ENCODE measurements around the gene PMIS2.
A peak's percentile ranks its signal among the peaks of the same experiment; 100 is the strongest.

The PMIS2 gene

GRCh38 chr19:35619290-35619923 is 33.4 kb downstream of the PMIS2 start:
- POLR2A ChIA-PET = interaction anchor here (0.6 to 2.1 kb wide), 5 partner anchors 9 to 266 kb away, joined by 3 to 5 read pairs (median 4); partner anchors contain the start of genes COX6B1 and RBM42

More at GRCh38 chr19:35619290-35619923, 33.4 kb downstream of the PMIS2 start:
- Histone ChIP-seq H3K4me1 (ENCODE audit: control insufficient read depth, insufficient read depth, low read length) (no peaks in the 10 kb centered on the region), H3K9me3 (ENCODE audit: control insufficient read depth, insufficient read depth, low read depth, low read length) (no peaks in the 10 kb centered on the region), H3K27ac (ENCODE audit: extremely low read depth, low read depth, low read length) (0 out of 2 replicates have a peak overlapping the region, but pooled peaks have one; percentile 4), H3K4me3 (ENCODE audit: low read depth, low read length) (no peak overlapping the region), H3K36me3 (ENCODE audit: control insufficient read depth in 2 of 2, insufficient read depth in 1 of 2, low read length in 2 of 2) (peaks cover 92 to 97% of the 10 kb centered on the region in 2 experiments)
- CTCF ChIA-PET = interaction anchor here (0.6 to 1.5 kb wide), 5 partner anchors 13 to 71 kb away, joined by 3 to 7 read pairs (median 4); no protein-coding TSS in a partner anchor
- TF ChIP-seq ZNF280C (tag by site-specific recombination; IDR thresholded peaks at IDR 0.05) = no peak
- no peak for TF ChIP-seq ZNF510 (tag by site-specific recombination; IDR thresholded peaks at IDR 0.05; ENCODE audit: insufficient replicate concordance)
- no peak for TF ChIP-seq REPIN1 (tag by site-specific recombination; IDR thresholded peaks at IDR 0.05; ENCODE audit: low read depth)
- TF ChIP-seq ZNF48 (tag by site-specific recombination; IDR thresholded peaks at IDR 0.05) = no peak
- no peak for TF ChIP-seq KLF8 (tag by site-specific recombination; IDR thresholded peaks at IDR 0.05)
- no peak for TF ChIP-seq ZNF560 (tag by site-specific recombination; IDR thresholded peaks at IDR 0.05; ENCODE audit: borderline replicate concordance)
- no peak for TF ChIP-seq KLF17 (tag by site-specific recombination; IDR thresholded peaks at IDR 0.05)
- no peak for TF ChIP-seq PRDM2 (tag by site-specific recombination; IDR thresholded peaks at IDR 0.05; ENCODE audit: borderline replicate concordance)
